ENCODE data around the gene CRYL1. TPM values are rescaled to one million over a fixed set of nuclear protein-coding genes. Genes with fewer than 3 reads are reported as not detected.

The CRYL1 gene
- total RNA-seq, 5 donors from 2014 or later (not counting 1 experiment from before 2014, with no cell fraction given), result 12.3 to 21.5 (median 17.9) TPM

- Histone ChIP-seq H3K4me3 (ENCODE audit: control insufficient read depth in 1 of 2, extremely low read depth in 1 of 2, low read length in 1 of 2) (no peak overlapping the region), H3K9me3 (no peaks in the 10 kb centered on the region), H3K4me1 (ENCODE audit: control insufficient read depth in 1 of 2, extremely low read depth in 1 of 2, insufficient read depth in 2 of 2, low read length in 2 of 2) (peaks cover 3 to 4% of the 10 kb centered on the region in 2 experiments), H3K36me3 (ENCODE audit: control insufficient read depth in 2 of 2, extremely low read depth in 1 of 2, insufficient read depth in 1 of 2, low read length in 1 of 2) (no peaks in the 10 kb centered on the region), H3K27me3 (replicated peaks in 1 of 2; ENCODE audit: control insufficient read depth in 2 of 2, extremely low read depth in 1 of 2, insufficient read depth in 2 of 2, low read length in 1 of 2) (no peaks in the 10 kb centered on the region), H3K27ac (ENCODE audit: low read length) (no peak overlapping the region)
- Mint-ChIP-seq H3K36me3 (peaks cover 11% of the 10 kb centered on the region), H3K9me3 (no peaks in the 10 kb centered on the region), H3K4me1 (peaks cover 7 to 18% (median 7%) of the 10 kb centered on the region in 3 donors), H3K27ac (no peak overlapping the region), H3K4me3 (no peak overlapping the region), H3K27me3 (no peaks in the 10 kb centered on the region)
- WGBS (ENCODE audit: insufficient coverage), result no CpG with 5 or more reads among the region's 4 CpGs
- ATAC-seq (replicated peaks in 1 of 4) (no peak), DNase-seq (no peak)
- ChIA-PET CTCF (interaction anchor here (0.5 to 6.7 kb wide), 12 partner anchors 15 to 650 kb away, joined by 3 to 73 read pairs (median 4); no protein-coding TSS in a partner anchor), POLR2A (interaction anchor here in 1 of 2 donors (0.6 to 0.7 kb wide), 2 partner anchors 213 to 338 kb away, joined by 3 read pairs; no protein-coding TSS in a partner anchor)
Measured at GRCh38 chr13:20491926-20492435, 33.7 kb downstream of the CRYL1 start.

DNA sequence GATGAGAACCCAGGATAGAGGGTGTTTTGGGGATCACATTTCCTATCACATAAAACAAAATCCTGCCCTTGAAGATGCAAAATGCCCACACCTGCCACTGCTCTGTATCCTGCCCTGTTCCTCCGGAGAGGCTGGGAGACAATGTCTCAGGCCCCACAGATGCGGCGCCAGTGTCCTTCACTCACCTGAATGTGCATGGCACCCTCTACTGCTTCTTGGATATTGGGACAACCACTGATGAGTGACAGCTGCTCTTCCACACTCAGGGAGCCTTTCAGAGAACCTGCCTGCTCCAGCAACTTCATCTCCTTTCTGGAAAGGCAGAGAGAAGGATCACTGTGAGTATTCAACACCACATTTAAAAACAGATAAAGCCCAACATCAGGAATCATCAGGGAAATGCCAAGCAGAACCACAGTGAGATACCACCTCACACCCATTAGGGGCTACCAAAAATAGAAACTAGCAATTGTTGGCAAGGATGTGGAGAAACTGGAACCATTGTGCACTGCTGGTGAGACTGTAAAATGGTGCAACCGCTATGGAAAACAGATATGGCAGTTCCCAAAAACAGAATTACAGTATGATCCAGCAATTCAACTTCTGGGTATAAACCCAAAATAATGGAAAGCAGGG is 36.4 kb downstream of the CRYL1 start:
- Mint-ChIP-seq H3K27ac (no peak overlapping the region), H3K27me3 (no peaks in the 10 kb centered on the region), H3K4me1 (peaks cover 2 to 12% (median 2%) of the 10 kb centered on the region in 3 donors), H3K36me3 (peaks cover 22% of the 10 kb centered on the region), H3K4me3 (no peak overlapping the region), H3K9me3 (no peaks in the 10 kb centered on the region)
- DNase-seq, result peak in 16 of 35 experiments; percentile 10 to 73 (median 42)
- ATAC-seq (replicated peaks in 1 of 4), result peak in 3 of 4 experiments; percentile 65 to 83 (median 73)
- Histone ChIP-seq H3K27me3 (replicated peaks in 1 of 2; ENCODE audit: control insufficient read depth in 2 of 2, extremely low read depth in 1 of 2, insufficient read depth in 2 of 2, low read length in 1 of 2) (no peaks in the 10 kb centered on the region), H3K4me1 (ENCODE audit: control insufficient read depth in 1 of 2, extremely low read depth in 1 of 2, insufficient read depth in 2 of 2, low read length in 2 of 2) (peaks cover 3 to 4% of the 10 kb centered on the region in 2 experiments), H3K36me3 (ENCODE audit: control insufficient read depth in 2 of 2, extremely low read depth in 1 of 2, insufficient read depth in 1 of 2, low read length in 1 of 2) (no peaks in the 10 kb centered on the region), H3K9me3 (no peaks in the 10 kb centered on the region), H3K27ac (ENCODE audit: low read length) (no peak overlapping the region), H3K4me3 (ENCODE audit: control insufficient read depth in 1 of 2, extremely low read depth in 1 of 2, low read length in 1 of 2) (no peak overlapping the region)
- ChIA-PET CTCF (interaction anchor here (1.0 to 4.0 kb wide), 3 partner anchors 12 to 340 kb away, joined by 3 to 18 read pairs (median 3); no protein-coding TSS in a partner anchor), POLR2A (no interaction called here)
- WGBS (ENCODE audit: insufficient coverage), result 95% methylated on average over 3 of the region's 4 CpGs

- H3K27ac ChIP-seq (ENCODE audit: low read length), result no peak overlapping the region
- H3K9me3 ChIP-seq, result no peaks in the 10 kb centered on the region
- DNase-seq (no peak), ATAC-seq (replicated peaks in 1 of 4) (no peak)
- Mint-ChIP-seq H3K27me3 (no peaks in the 10 kb centered on the region), H3K27ac (no peak overlapping the region), H3K4me3 (no peak overlapping the region), H3K9me3 (no peaks in the 10 kb centered on the region), H3K36me3 (peaks cover 22% of the 10 kb centered on the region), H3K4me1 (peaks cover 2 to 12% (median 2%) of the 10 kb centered on the region in 3 donors)
- CTCF ChIA-PET, result interaction anchor here (1.0 to 4.0 kb wide), 3 partner anchors 11 to 341 kb away, joined by 3 to 18 read pairs (median 3); no protein-coding TSS in a partner anchor
- no peaks in the 10 kb centered on the region for H3K36me3 ChIP-seq (ENCODE audit: control insufficient read depth in 2 of 2, extremely low read depth in 1 of 2, insufficient read depth in 1 of 2, low read length in 1 of 2)
- H3K4me3 ChIP-seq (ENCODE audit: control insufficient read depth in 1 of 2, extremely low read depth in 1 of 2, low read length in 1 of 2), result no peak overlapping the region
- H3K27me3 ChIP-seq (replicated peaks in 1 of 2; ENCODE audit: control insufficient read depth in 2 of 2, extremely low read depth in 1 of 2, insufficient read depth in 2 of 2, low read length in 1 of 2), result no peaks in the 10 kb centered on the region
- H3K4me1 ChIP-seq (ENCODE audit: control insufficient read depth in 1 of 2, extremely low read depth in 1 of 2, insufficient read depth in 2 of 2, low read length in 2 of 2), result peaks cover 3 to 4% of the 10 kb centered on the region in 2 experiments
- POLR2A ChIA-PET, result interaction anchor here in 1 of 2 donors (0.6 kb wide), 1 partner anchor 277 kb away, joined by 5 read pairs; no protein-coding TSS in a partner anchor
- WGBS (ENCODE audit: insufficient coverage), result 82% methylated on average over 2 of the region's 3 CpGs
Measured at GRCh38 chr13:20487927-20488326, 37.7 kb downstream of the CRYL1 start.

DNA sequence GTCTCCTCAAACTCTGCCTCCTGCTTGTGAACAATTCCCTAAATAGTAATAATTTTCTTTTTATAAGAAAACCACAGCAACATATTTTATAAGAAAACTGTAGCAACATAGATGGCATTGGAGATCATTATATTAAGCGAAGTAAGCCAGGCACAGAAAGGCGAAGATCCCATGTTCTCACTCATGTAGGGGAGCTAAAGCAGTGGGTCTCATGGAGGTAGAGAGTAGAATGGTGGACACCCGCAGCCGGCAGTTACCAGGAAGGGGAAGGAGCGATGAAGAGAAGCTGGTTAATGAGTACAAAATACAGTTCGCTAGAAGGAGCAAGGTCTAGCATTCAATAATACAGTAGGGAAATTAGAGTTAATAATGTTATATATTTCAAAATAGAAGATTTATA is 42.9 kb downstream of the CRYL1 start:
- no peak for DNase-seq
- WGBS (ENCODE audit: insufficient coverage), result 100% methylated on average over 1 of the region's 6 CpGs
- no peak overlapping the region for H3K27ac Mint-ChIP-seq
- H3K4me3 ChIP-seq (ENCODE audit: control insufficient read depth in 1 of 2, extremely low read depth in 1 of 2, low read length in 1 of 2), result no peak overlapping the region
- ChIA-PET CTCF (no interaction called here), POLR2A (no interaction called here)
- H3K4me1 Mint-ChIP-seq, result peaks cover 9 to 21% (median 10%) of the 10 kb centered on the region in 3 donors
- no peak overlapping the region for H3K4me3 Mint-ChIP-seq
- H3K36me3 ChIP-seq (ENCODE audit: control insufficient read depth in 2 of 2, extremely low read depth in 1 of 2, insufficient read depth in 1 of 2, low read length in 1 of 2), result no peaks in the 10 kb centered on the region
- ATAC-seq (replicated peaks in 1 of 4), result no peak
- H3K4me1 ChIP-seq (ENCODE audit: control insufficient read depth in 1 of 2, extremely low read depth in 1 of 2, insufficient read depth in 2 of 2, low read length in 2 of 2), result peaks cover 0 to 2% of the 10 kb centered on the region in 2 experiments
- H3K9me3 Mint-ChIP-seq, result no peaks in the 10 kb centered on the region
- H3K27me3 Mint-ChIP-seq, result no peaks in the 10 kb centered on the region
- H3K27ac ChIP-seq (ENCODE audit: low read length), result no peak overlapping the region
- no peaks in the 10 kb centered on the region for H3K27me3 ChIP-seq (replicated peaks in 1 of 2; ENCODE audit: control insufficient read depth in 2 of 2, extremely low read depth in 1 of 2, insufficient read depth in 2 of 2, low read length in 1 of 2)
- H3K36me3 Mint-ChIP-seq, result peaks cover 21% of the 10 kb centered on the region
- no peaks in the 10 kb centered on the region for H3K9me3 ChIP-seq

DNA sequence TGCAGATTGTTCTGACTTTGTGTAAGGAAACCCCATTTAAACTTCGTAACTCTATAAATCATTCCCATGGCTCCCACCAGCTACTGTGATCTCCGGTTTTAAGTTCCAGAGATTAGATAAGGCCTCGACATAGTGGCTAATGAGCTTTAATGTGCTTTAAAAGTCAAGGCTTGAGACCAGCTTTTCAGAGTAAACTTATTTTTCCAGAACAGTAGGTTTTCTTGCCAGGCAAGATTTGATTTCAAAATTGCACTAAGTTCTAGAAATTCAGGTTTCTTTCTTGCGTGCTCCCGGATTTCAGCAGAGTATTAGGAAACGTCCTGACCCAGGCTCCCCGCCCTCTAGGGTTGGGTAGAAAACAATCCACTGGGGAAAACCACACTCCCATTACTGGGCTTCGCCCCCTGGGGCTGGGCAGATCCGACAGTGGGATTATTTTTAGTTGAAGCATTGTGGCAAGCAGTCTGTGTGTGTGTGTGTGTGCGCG is 43.3 kb downstream of the CRYL1 start:
- no peaks in the 10 kb centered on the region for H3K9me3 Mint-ChIP-seq

GRCh38 chr13:20477394-20477793 is 48.3 kb downstream of the CRYL1 start:
- CTCF ChIA-PET, result interaction anchor here in 1 of 2 donors (1.2 to 1.3 kb wide), 2 partner anchors 11 to 281 kb away, joined by 3 read pairs; no protein-coding TSS in a partner anchor
- Mint-ChIP-seq H3K9me3 (no peaks in the 10 kb centered on the region), H3K4me1 (peaks cover 48 to 63% (median 50%) of the 10 kb centered on the region in 3 donors), H3K27ac (peak overlapping the region; percentile 43 to 69), H3K36me3 (peaks cover 9% of the 10 kb centered on the region), H3K27me3 (no peaks in the 10 kb centered on the region), H3K4me3 (peak overlapping the region in 1 of 3 donors; percentile 82)
- H3K4me1 ChIP-seq (ENCODE audit: control insufficient read depth in 1 of 2, extremely low read depth in 1 of 2, insufficient read depth in 2 of 2, low read length in 2 of 2), result peaks cover 23 to 37% of the 10 kb centered on the region in 2 experiments
- no peak overlapping the region for H3K4me3 ChIP-seq (ENCODE audit: control insufficient read depth in 1 of 2, extremely low read depth in 1 of 2, low read length in 1 of 2)
- ATAC-seq (replicated peaks in 1 of 4) (no peak), DNase-seq (no peak)
- H3K36me3 ChIP-seq (ENCODE audit: control insufficient read depth in 2 of 2, extremely low read depth in 1 of 2, insufficient read depth in 1 of 2, low read length in 1 of 2), result no peaks in the 10 kb centered on the region
- H3K27me3 ChIP-seq (replicated peaks in 1 of 2; ENCODE audit: control insufficient read depth in 2 of 2, extremely low read depth in 1 of 2, insufficient read depth in 2 of 2, low read length in 1 of 2), result peaks cover 0 to 4% of the 10 kb centered on the region in 2 experiments
- H3K9me3 ChIP-seq, result no peaks in the 10 kb centered on the region
- POLR2A ChIA-PET, result no interaction called here
- H3K27ac ChIP-seq (ENCODE audit: low read length), result no peak overlapping the region
- no CpG with 5 or more reads among the region's 3 CpGs for WGBS (ENCODE audit: insufficient coverage)

More for the DNA sequence above, 43.3 kb downstream of the CRYL1 start:
- Histone ChIP-seq H3K4me3 (ENCODE audit: control insufficient read depth in 1 of 2, extremely low read depth in 1 of 2, low read length in 1 of 2) (no peak overlapping the region), H3K36me3 (ENCODE audit: control insufficient read depth in 2 of 2, extremely low read depth in 1 of 2, insufficient read depth in 1 of 2, low read length in 1 of 2) (no peaks in the 10 kb centered on the region), H3K27me3 (replicated peaks in 1 of 2; ENCODE audit: control insufficient read depth in 2 of 2, extremely low read depth in 1 of 2, insufficient read depth in 2 of 2, low read length in 1 of 2) (no peaks in the 10 kb centered on the region), H3K27ac (ENCODE audit: low read length) (no peak overlapping the region), H3K4me1 (ENCODE audit: control insufficient read depth in 1 of 2, extremely low read depth in 1 of 2, insufficient read depth in 2 of 2, low read length in 2 of 2) (peaks cover 1 to 4% of the 10 kb centered on the region in 2 experiments), H3K9me3 (no peaks in the 10 kb centered on the region)
- peaks cover 10 to 21% (median 11%) of the 10 kb centered on the region in 3 donors for H3K4me1 Mint-ChIP-seq
- peaks cover 21% of the 10 kb centered on the region for H3K36me3 Mint-ChIP-seq
- 0% methylated on average over 1 of the region's 11 CpGs for WGBS (ENCODE audit: insufficient coverage)
- POLR2A ChIA-PET, result no interaction called here
- no peak overlapping the region for H3K27ac Mint-ChIP-seq
- ATAC-seq (replicated peaks in 1 of 4), result no peak
- DNase-seq, result no peak
- CTCF ChIA-PET, result interaction anchor here in 1 of 2 donors (0.6 kb wide), 1 partner anchor 57 kb away, joined by 3 read pairs; no protein-coding TSS in a partner anchor
- no peak overlapping the region for H3K4me3 Mint-ChIP-seq
- no peaks in the 10 kb centered on the region for H3K27me3 Mint-ChIP-seq

Measured in T-cell (primary cell).